SK-N-SH (cell line): ENCODE results near the gene CEBPZ. TPM values are rescaled to one million over a fixed set of nuclear protein-coding genes. Genes with fewer than 3 reads are reported as not detected.

Experiments
- CTCF ChIA-PET: fragments of 300-600, 350-600 bp; formaldehyde crosslinking; extraction: SDS; loops from one replicate; lab custom pipeline; 2021; lab: Yijun Ruan, JAX
- POLR2A ChIA-PET: fragments of 350-600 bp; sonication (Branson Sonifier 250); formaldehyde crosslinking; extraction: SDS; loops from one replicate; lab custom pipeline; 2020; ENCODE audit warnings: antibody characterized with exemption, inconsistent platforms; lab: Yijun Ruan, JAX
- DNase-seq: peaks from one replicate; pipeline ENCODE4 v3.0.0; 2012
- H2AFZ ChIP-seq: fragments of 200-600 bp; sonication (generic); 2 replicates; pipeline ENCODE4 v1.8.1; 2016; ENCODE audit warnings: antibody characterized with exemption, mild to moderate bottlenecking, low read depth
- H3F3A ChIP-seq: fragments of 200-600 bp; sonication (generic); replicated peaks from 2 replicates; pipeline ENCODE3; 2016; ENCODE audit warnings: antibody characterized with exemption, mild to moderate bottlenecking; ENCODE audit not compliant: insufficient read depth
- H3K27ac ChIP-seq, 2 experiments: fragments of 200-500 bp in 1 of 2; fragments of 200-600 bp in 1 of 2; sonication (Bioruptor generic) in 1 of 2; sonication (generic), shearing (Covaris generic) in 1 of 2; 2 replicates each; pipeline versions ENCODE4 v1.5.1 to v1.6.1; 2014 to 2016; ENCODE audit warnings: low read depth in 2 of 2, inconsistent platforms in 1 of 2, low read length in 1 of 2, mild to moderate bottlenecking in 1 of 2, mixed read lengths in 1 of 2
- H3K27me3 ChIP-seq: fragments of 200-600 bp; sonication (generic), shearing (Covaris generic); 2 replicates; pipeline ENCODE4 v1.6.1; 2016; ENCODE audit warnings: mixed run types; ENCODE audit not compliant: insufficient read depth
- H3K36me3 ChIP-seq, 2 experiments: fragments of 200-500 bp in 1 of 2; fragments of 200-600 bp in 1 of 2; sonication (Bioruptor generic) in 1 of 2; sonication (generic) in 1 of 2; replicated peaks in 1 of 2; 2 replicates each; pipeline versions ENCODE3 to v1.5.1; 2014 to 2016; ENCODE audit warnings: low read length in 1 of 2, mild to moderate bottlenecking in 1 of 2; ENCODE audit not compliant: insufficient read depth in 2 of 2, control insufficient read depth in 1 of 2
- H3K4me1 ChIP-seq, 2 experiments: fragments of 200-500 bp in 1 of 2; fragments of 200-600 bp in 1 of 2; sonication (Bioruptor generic) in 1 of 2; sonication (generic), shearing (Covaris generic) in 1 of 2; 2 replicates each; pipeline versions ENCODE4 v1.5.1 to v1.6.1; 2014 to 2016; ENCODE audit warnings: low read depth in 1 of 2, low read length in 1 of 2, mixed run types in 1 of 2; ENCODE audit not compliant: insufficient read depth in 2 of 2, control insufficient read depth in 1 of 2
- H3K4me2 ChIP-seq: fragments of 200-600 bp; sonication (generic), shearing (Covaris generic); 2 replicates; pipeline ENCODE4 v1.6.1; 2017; ENCODE audit warnings: mixed run types
- H3K4me3 ChIP-seq, 2 experiments: fragments of 200-500 bp in 1 of 2; fragments of 200-600 bp in 1 of 2; sonication (Bioruptor generic) in 1 of 2; sonication (generic), shearing (Covaris generic) in 1 of 2; 2 replicates each; pipeline versions ENCODE4 v1.5.1 to v1.8.1; 2014 to 2016; ENCODE audit warnings: low read depth in 2 of 2, inconsistent platforms in 1 of 2, low read length in 1 of 2, mild to moderate bottlenecking in 1 of 2, mixed read lengths in 1 of 2, moderate library complexity in 1 of 2
- H3K79me2 ChIP-seq: fragments of 200-600 bp; sonication (generic); 2 replicates; pipeline ENCODE4 v1.8.1; 2017; ENCODE audit warnings: mild to moderate bottlenecking; ENCODE audit not compliant: insufficient read depth
- H3K9ac ChIP-seq: fragments of 200-600 bp; sonication (generic); 2 replicates; pipeline ENCODE4 v1.6.1; 2017; ENCODE audit warnings: mixed run types
- H3K9me2 ChIP-seq: fragments of 200-600 bp; sonication (generic); 2 replicates; pipeline ENCODE4 v1.6.1; 2017; ENCODE audit warnings: mixed run types
- H3K9me3 ChIP-seq: fragments of 200-600 bp; sonication (generic); 2 replicates; pipeline ENCODE4 v1.6.1; 2017; ENCODE audit warnings: mixed run types, mild to moderate bottlenecking, moderate library complexity
- H4K20me1 ChIP-seq: fragments of 200-600 bp; sonication (generic); 2 replicates; pipeline ENCODE4 v1.6.1; 2017; ENCODE audit warnings: mild to moderate bottlenecking, mixed run types; ENCODE audit not compliant: insufficient read depth
- CHD2 ChIP-seq: fragments of 150-350 bp; IDR thresholded peaks from 2 replicates; pipeline ENCODE4 v1.6.1; 2018; ENCODE audit warnings: low read length; ENCODE audit not compliant: partially characterized antibody
- GABPA ChIP-seq: IDR thresholded peaks from 2 replicates; pipeline ENCODE4 v1.4.0; 2012; ENCODE audit warnings: low read depth, mild to moderate bottlenecking
- GATA2 ChIP-seq: sonication (generic); formaldehyde crosslinking; IDR thresholded peaks from 2 replicates; pipeline ENCODE4 v1.5.0; 2020; ENCODE audit warnings: mild to moderate bottlenecking, missing genetic modification reagents
- IRF3 ChIP-seq: fragments of 150-350 bp; IDR thresholded peaks from 2 replicates; pipeline ENCODE4 v1.6.1; 2016; ENCODE audit warnings: mild to moderate bottlenecking, low read depth, low read length
- MEF2A ChIP-seq: IDR thresholded peaks from 2 replicates; pipeline ENCODE4 v1.4.0; 2012; ENCODE audit warnings: low read depth, borderline replicate concordance
- MXI1 ChIP-seq: IDR thresholded peaks from 2 replicates; pipeline ENCODE4 v1.6.1; 2012; ENCODE audit warnings: mild to moderate bottlenecking, low read depth, low read length, improper control_type of control experiment
- NFIC ChIP-seq: IDR thresholded peaks from 2 replicates; pipeline ENCODE4 v1.4.0; 2012; ENCODE audit warnings: borderline replicate concordance
- NRF1 ChIP-seq: IDR thresholded peaks from 2 replicates; pipeline ENCODE4 v1.6.1; 2012; ENCODE audit warnings: low read depth, mild to moderate bottlenecking, low read length
- RAD21 ChIP-seq: IDR thresholded peaks from 2 replicates; pipeline ENCODE4 v1.6.1; 2012; ENCODE audit warnings: mild to moderate bottlenecking, low read length
- RFX5 ChIP-seq: IDR thresholded peaks from 2 replicates; pipeline ENCODE4 v1.6.1; 2012; ENCODE audit warnings: mild to moderate bottlenecking, improper control_type of control experiment, low read length
- RXRA ChIP-seq: IDR thresholded peaks from 2 replicates; pipeline ENCODE4 v1.4.0; 2012; ENCODE audit warnings: low read depth, mild to moderate bottlenecking, borderline replicate concordance
- TAF1 ChIP-seq: IDR thresholded peaks from 2 replicates; pipeline ENCODE4 v1.6.1; 2012; ENCODE audit warnings: low read depth, mild to moderate bottlenecking, low read length, moderate library complexity, borderline replicate concordance
- TEAD4 ChIP-seq: IDR thresholded peaks from 2 replicates; pipeline ENCODE4 v1.4.0; 2012; ENCODE audit warnings: mild to moderate bottlenecking, borderline replicate concordance; ENCODE audit not compliant: insufficient read depth
- USF1 ChIP-seq: IDR thresholded peaks from 2 replicates; pipeline ENCODE4 v1.4.0; 2012; ENCODE audit warnings: low read depth, borderline replicate concordance
- WGBS: methylation state at CpG from one replicate; pipeline ENCODE4 v1.1.6; 2017; ENCODE audit warnings: low lambda C conversion rate; 5-methylcytosine and 5-hydroxymethylcytosine counted together
- polyA plus RNA-seq, 3 experiments: library from polyadenylated mRNA; depleted of rRNA; stranded (reverse); fragments of >200 nt; gene quantifications; 2 replicates each; pipeline ENCODE4 v1.2.3, GENCODE V29; 2012
- TF ChIP-seq, protein P1 (sequence below): fragments of 200-600 bp; sonication (generic); IDR thresholded peaks from 2 replicates; pipeline ENCODE4 v1.6.1; 2017; ENCODE audit warnings: antibody characterized with exemption, mild to moderate bottlenecking, moderate library complexity
- TF ChIP-seq, protein P2 (sequence below): IDR thresholded peaks from 2 replicates; pipeline ENCODE4 v1.6.1; 2012; ENCODE audit warnings: mild to moderate bottlenecking, low read depth, low read length, moderate library complexity

CEBPZ gene
- polyA plus RNA-seq, 1 of the 3 experiments (the other 2 are of a cell fraction) = 9.7 TPM

GRCh38 chr2:37190290-37190689 lies 41.1 kb downstream of the CEBPZ start:
- Histone ChIP-seq H2AFZ (peak overlapping the region; percentile 49), H3K9me3 (no peaks in the 10 kb centered on the region), H3F3A (no peaks in the 10 kb centered on the region), H3K27me3 (no peaks in the 10 kb centered on the region), H3K36me3 (no peaks in the 10 kb centered on the region), H3K27ac (peak overlapping the region in 1 of 2 experiments; percentile 38; a peak in 2 of 4 replicates), H3K79me2 (no peaks in the 10 kb centered on the region), H3K4me3 (no peak overlapping the region), H3K4me2 (no peak overlapping the region), H3K9ac (no peak overlapping the region), H3K9me2 (no peaks in the 10 kb centered on the region)
- POLR2A ChIA-PET = no interaction called here
- DNase-seq = no peak
- WGBS = 85% methylated on average over 4 of the region's 4 CpGs
- TF ChIP-seq GATA2 (CRISPR knock-in tag) = no peak
- no peak for TF ChIP-seq MXI1
- no peak for TF ChIP-seq GABPA
- TF ChIP-seq, protein P1, sequence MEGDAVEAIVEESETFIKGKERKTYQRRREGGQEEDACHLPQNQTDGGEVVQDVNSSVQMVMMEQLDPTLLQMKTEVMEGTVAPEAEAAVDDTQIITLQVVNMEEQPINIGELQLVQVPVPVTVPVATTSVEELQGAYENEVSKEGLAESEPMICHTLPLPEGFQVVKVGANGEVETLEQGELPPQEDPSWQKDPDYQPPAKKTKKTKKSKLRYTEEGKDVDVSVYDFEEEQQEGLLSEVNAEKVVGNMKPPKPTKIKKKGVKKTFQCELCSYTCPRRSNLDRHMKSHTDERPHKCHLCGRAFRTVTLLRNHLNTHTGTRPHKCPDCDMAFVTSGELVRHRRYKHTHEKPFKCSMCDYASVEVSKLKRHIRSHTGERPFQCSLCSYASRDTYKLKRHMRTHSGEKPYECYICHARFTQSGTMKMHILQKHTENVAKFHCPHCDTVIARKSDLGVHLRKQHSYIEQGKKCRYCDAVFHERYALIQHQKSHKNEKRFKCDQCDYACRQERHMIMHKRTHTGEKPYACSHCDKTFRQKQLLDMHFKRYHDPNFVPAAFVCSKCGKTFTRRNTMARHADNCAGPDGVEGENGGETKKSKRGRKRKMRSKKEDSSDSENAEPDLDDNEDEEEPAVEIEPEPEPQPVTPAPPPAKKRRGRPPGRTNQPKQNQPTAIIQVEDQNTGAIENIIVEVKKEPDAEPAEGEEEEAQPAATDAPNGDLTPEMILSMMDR = no peak
- no peak for TF ChIP-seq USF1
- TF ChIP-seq RFX5 = no peak
- no peak for TF ChIP-seq IRF3
- TF ChIP-seq CHD2 = no peak
- TF ChIP-seq, protein P2, sequence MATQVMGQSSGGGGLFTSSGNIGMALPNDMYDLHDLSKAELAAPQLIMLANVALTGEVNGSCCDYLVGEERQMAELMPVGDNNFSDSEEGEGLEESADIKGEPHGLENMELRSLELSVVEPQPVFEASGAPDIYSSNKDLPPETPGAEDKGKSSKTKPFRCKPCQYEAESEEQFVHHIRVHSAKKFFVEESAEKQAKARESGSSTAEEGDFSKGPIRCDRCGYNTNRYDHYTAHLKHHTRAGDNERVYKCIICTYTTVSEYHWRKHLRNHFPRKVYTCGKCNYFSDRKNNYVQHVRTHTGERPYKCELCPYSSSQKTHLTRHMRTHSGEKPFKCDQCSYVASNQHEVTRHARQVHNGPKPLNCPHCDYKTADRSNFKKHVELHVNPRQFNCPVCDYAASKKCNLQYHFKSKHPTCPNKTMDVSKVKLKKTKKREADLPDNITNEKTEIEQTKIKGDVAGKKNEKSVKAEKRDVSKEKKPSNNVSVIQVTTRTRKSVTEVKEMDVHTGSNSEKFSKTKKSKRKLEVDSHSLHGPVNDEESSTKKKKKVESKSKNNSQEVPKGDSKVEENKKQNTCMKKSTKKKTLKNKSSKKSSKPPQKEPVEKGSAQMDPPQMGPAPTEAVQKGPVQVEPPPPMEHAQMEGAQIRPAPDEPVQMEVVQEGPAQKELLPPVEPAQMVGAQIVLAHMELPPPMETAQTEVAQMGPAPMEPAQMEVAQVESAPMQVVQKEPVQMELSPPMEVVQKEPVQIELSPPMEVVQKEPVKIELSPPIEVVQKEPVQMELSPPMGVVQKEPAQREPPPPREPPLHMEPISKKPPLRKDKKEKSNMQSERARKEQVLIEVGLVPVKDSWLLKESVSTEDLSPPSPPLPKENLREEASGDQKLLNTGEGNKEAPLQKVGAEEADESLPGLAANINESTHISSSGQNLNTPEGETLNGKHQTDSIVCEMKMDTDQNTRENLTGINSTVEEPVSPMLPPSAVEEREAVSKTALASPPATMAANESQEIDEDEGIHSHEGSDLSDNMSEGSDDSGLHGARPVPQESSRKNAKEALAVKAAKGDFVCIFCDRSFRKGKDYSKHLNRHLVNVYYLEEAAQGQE = no peak
- no peak for TF ChIP-seq RXRA
- TF ChIP-seq NFIC = no peak
- TF ChIP-seq MEF2A = no peak
- no peak for TF ChIP-seq NRF1
- no peak for TF ChIP-seq RAD21
- TF ChIP-seq TEAD4 = no peak
- TF ChIP-seq TAF1 = no peak
- TF ChIP-seq, all 33 proteins: peak for 0
- CTCF ChIA-PET = interaction anchor here (0.5 to 1.6 kb wide), 5 partner anchors 9 to 642 kb away, joined by 3 to 8 read pairs (median 3); no protein-coding TSS in a partner anchor
- Histone ChIP-seq H4K20me1 (no peaks in the 10 kb centered on the region), H3K4me1 (peaks cover 0 to 5% of the 10 kb centered on the region in 2 experiments; a peak in 1 of 4 replicates)
